Stimulated activated CD8-positive, alpha-beta memory T cell treated with anti-CD3 and anti-CD28 coated beads, Interleukin-12 subunit alpha, Interleukin-12 subunit beta, amount 100 ng/mL, for 24 hours (primary cell): ENCODE results near the gene RBM12.
"Not testable (repeated sequence)": the region's sequence is repeated elsewhere in the genome, so short reads cannot be mapped to it uniquely, and the experiment has no call there.

Experiments used
- DNase-seq: peaks from one replicate; pipeline ENCODE4 v3.0.0-alpha.2; 2020; ENCODE audit errors: extremely low read depth

The RBM12 gene

DNA sequence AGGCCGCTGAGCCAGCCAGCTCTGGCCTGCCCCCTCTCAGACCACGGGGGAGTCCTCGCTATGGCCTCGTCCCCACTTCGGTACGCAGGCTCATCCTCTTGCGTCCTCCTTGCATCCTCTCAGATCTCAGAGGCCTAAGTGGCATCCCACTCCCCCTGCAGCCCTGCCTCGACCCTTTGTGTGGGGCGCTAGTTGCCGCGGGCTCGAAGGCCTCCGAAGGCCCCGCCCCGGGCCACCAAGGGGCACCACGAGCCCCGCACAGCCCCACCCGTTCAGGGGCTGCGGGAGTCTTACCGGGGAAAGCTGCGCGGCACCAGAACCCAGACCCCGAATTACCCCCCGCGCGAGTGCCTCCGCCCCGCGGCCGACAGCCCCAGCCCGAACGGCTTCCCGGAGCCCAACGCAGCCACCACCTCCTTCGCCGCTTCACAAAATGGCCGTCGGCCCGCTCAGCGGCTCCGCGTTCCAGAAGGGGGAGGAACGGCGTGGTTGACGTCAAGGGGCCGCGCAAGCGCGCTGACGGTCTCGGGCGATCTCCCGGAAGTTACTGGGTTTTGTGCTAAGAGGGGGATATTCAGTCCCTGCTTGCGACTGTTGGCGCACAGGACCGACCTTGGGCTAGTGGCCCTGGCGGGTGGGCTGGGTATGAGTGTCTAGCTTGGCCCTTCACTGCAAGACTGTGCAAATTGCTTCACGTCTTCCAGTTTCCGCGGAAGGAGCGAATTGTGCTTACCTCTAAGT lies at the start of gene RBM12, which contains the start of gene CPNE1:
RBM12 (minus strand) TSS at position 435 of the 741 bp plus-strand sequence. CDS start 9,578 bp downstream, outside the sequence.
CPNE1 (minus strand) TSS at position 435 of the 741 bp plus-strand sequence. CDS start 31,977 bp downstream, outside the sequence.
- peak; percentile 75 for DNase-seq

- DNase-seq, result no peak
Measured at GRCh38 chr20:35714127-35714526, 49.4 kb upstream of the RBM12 start.

DNA sequence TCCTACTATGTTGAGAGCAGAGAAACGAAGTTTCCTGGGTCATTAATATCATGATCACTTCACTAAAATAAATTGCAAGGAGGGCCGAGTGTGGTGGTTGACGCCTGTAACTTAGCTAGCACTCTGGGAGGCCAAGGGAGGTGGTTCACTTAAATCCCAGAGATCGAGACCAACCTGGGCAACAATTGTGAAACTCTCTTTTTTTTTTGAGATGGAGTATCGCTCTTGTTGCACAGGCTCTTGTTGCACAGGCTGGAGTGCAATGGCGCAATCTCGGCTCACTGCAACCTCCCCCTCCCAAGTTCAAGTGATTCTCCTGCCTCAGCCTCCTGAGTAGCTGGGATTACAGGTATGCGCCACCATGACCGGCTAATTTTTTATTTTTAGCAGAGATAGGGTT lies 48.4 kb upstream of the RBM12 start:
- not testable (repeated sequence) for DNase-seq

- DNase-seq, result no peak
Measured at GRCh38 chr20:35711588-35712209, 47.0 kb upstream of the RBM12 start.

DNA sequence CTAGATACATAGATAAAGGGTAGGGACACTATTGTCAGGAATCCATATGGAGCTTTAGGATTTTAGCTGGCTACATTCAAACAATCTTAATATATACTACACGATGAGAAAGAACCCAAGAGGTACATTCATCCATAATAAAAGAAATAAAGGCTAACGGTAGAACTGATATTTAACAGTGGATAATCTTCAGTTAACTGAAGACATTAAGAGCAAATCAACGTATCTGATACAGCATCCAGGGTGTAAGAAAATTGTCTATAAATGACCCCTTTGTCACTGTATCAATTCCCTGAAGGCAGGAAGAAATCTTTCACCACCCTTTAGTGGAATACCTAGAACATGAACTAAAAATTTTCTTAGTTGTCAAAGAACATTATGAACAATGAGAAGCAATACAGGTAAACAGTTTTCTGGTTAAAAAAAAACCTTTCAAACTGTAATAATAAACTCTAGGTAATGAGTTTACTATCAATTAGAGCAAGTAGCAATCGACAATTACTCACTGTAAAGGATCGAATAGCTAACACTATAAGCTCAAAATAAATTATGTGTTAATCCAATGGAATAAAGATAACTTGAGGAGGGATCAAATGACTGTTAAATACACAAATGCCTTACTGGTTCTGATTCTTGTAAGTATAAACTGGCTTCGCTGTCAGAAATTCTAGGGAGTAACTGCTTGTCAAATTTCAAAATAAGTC lies 46.3 kb upstream of the RBM12 start:
- no peak for DNase-seq

DNA sequence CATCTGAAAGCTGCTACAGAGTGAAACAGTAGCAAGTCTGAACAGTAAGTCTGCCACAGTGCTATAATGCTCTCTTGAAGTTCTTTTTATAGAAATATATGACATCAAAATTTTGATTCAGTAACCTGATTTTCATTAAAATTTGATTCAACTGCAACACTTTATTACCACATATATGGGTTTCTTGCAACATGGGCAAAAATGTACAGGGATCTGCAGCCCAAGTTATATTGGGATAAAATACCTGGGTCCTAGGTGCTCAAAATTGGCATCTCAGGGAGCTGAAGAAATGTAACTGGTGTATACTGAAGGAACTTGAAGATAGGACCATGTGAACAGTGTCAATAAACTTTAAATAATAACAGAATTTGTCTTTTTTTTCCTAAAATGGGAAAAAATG lies 45.3 kb upstream of the RBM12 start:
- DNase-seq, result no peak

GRCh38 chr20:35709259-35709658 lies 44.6 kb upstream of the RBM12 start:
- DNase-seq, result no peak

DNA sequence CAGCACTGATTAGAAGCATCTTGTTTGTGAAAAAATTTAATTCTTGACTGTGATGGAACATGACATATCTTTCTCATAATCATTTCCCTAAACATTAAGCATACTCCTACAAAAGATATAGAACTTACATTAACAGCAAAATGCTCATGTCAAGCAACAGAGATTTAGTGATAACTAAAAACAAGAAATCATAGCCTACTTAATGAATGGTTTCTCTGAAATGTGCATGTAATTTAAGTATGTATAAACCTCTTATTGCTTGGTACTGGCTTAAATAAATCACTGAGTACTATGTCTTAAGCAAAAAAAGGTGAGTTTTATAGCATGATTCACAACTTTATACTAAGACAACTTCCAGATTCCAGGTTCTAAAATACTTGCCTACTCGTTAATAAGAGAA lies 43.8 kb upstream of the RBM12 start:
- DNase-seq, result no peak

- not testable (repeated sequence) for DNase-seq
Measured at GRCh38 chr20:35706591-35707529, 42.2 kb upstream of the RBM12 start.

GRCh38 chr20:35705894-35706293 lies 41.2 kb upstream of the RBM12 start:
- DNase-seq, result not testable (repeated sequence)

GRCh38 chr20:35704514-35705261 lies 40.0 kb upstream of the RBM12 start:
- no peak for DNase-seq

DNA sequence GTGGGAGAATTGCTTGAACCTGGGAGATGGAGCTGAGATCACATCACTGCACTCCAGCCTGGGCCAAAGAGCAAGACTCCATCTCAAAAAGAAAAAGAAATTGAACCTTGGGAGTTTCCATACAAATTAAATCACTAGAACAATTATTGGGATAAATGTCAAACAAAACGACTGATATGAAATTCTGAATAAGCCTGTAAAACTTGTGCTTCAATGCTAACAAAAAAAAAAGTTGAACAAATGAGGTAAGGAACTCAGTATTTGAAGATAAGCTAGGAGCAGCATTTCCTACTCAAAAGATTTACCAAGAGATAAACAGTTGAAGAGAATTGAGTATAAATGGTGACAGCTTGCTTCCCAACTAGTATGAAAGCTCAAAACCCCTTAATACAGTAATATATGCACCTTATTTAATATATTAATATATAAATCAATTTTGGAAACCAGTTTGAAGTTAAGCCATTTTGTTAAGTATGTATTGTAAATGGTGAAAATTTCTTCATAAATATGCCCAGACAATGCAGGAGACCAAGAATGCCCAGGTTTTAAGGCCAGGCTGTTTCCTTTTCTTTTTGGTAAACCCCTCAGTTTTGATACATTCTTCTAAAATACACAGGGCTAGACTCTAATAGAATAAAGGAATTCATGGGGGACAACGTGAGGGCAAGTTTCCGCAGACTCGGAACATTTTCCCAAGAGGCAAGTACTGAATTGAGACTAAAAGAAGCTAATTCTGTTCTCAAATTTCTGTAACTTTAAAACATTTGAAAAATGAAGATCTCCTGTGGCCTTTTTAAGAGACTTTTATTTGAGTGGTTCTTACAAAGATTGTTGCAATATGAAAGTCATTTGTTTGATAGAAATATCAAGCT lies 38.4 kb upstream of the RBM12 start:
- DNase-seq, result no peak

DNA sequence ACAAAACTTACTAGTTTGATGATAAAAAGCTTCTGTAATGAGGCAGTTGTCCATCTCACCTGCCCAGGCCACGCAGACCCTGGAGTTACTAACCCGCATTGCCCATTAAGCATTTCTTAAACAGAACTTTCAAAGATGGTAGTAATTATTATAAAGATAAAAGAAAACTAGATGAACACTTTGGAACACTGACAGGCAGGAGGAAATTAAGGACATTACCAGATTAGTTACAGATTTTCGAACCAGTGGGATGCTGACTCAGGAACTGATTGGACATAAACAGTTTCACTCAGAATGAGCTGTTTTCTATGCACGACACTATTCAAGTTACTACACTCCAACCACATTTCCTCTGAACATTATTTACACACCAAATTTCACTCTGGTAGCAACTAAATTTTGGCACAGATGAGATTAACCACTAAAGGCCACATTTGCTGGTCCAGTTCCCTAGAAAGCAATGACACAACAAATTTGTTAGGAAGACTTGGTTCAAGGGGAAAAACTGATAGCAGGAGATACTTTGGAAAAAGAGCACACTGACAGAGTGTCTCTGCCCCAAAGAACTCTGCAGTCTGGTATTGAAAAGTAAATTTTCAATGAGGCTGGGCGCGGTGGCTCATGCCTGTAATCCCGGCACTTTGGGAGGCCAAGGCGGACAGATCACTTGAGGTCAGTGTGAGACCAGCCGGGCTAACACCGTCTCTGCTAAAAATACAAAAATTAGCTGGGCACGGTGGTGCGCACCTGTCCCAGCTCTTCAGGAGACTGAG lies 37.5 kb upstream of the RBM12 start:
- no peak for DNase-seq

GRCh38 chr20:35700625-35701148 lies 36.0 kb upstream of the RBM12 start:
- DNase-seq, result no peak

GRCh38 chr20:35699957-35700624 lies 35.4 kb upstream of the RBM12 start:
- no peak for DNase-seq

DNA sequence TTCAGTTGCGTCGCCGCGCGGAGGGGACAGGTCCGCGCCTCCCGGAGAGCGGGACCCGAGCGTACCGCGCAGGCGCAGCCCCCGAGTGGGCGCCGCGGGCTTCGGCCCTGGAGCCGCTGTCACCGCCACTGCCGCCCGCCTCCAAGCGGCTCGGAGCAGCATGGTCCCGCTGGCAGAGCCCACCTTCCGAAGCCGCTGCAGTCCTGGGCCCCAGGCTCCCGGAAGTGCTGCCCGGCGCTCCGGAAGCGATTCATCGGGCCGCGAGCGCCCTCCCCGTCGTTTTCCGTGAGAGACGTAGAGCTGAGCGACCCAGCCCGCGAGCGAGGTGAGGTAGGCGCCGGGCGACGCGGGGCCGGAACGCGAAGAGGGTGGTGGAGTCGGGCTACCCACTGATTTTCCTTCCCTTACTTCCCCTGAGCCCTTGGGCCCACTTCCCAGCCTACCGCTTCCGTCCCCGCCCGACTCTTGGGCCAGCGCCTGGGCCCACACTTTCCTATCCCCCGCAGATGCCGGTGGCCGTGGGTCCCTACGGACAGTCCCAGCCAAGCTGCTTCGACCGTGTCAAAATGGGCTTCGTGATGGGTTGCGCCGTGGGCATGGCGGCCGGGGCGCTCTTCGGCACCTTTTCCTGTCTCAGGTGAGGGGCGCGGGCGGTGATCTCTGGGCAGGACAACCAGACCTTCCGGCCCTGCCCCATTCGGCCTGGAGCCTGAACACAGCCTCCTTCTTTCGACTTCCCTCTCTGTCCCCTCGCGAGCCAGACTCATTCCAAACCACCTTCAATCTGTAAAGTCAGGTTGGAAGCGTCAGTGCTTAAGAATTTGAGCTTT lies 34.6 kb upstream of the RBM12 start, which contains the start of the genes NFS1 and ROMO1:
NFS1 (minus strand) TSS at position 226 of the 830 bp plus-strand sequence; CDS start at position 162, 64 bp downstream.
ROMO1 (plus strand) TSS at position 279 of the 830 bp plus-strand sequence; CDS start at position 507, 228 bp downstream.
- DNase-seq, result peak; percentile 67
